ENCODE measurements around the gene COQ6.

Gene COQ6

DNA sequence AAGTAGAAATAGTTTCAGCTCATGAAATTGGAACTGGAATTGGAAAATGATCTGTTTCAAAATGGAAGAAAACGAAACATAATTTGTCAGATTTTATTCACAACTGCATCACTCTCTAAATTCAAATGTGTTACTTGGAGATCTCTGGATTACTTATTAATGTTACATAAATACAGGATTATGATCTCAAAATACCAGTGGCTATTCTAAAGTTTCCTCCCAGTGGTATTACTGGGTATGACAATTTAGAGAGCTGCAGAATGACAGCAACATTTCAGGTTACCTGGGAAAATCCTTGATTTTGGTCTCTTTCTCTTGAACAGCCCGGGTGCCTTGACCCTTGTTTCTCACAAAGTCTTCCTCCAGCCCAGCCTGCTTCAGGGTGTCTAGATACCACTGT lies 14.4 kb upstream of the COQ6 start:
- no peak for TF ChIP-seq ZFX (IDR thresholded peaks at IDR 0.05; ENCODE audit: borderline replicate concordance)
- TF ChIP-seq, protein P1, sequence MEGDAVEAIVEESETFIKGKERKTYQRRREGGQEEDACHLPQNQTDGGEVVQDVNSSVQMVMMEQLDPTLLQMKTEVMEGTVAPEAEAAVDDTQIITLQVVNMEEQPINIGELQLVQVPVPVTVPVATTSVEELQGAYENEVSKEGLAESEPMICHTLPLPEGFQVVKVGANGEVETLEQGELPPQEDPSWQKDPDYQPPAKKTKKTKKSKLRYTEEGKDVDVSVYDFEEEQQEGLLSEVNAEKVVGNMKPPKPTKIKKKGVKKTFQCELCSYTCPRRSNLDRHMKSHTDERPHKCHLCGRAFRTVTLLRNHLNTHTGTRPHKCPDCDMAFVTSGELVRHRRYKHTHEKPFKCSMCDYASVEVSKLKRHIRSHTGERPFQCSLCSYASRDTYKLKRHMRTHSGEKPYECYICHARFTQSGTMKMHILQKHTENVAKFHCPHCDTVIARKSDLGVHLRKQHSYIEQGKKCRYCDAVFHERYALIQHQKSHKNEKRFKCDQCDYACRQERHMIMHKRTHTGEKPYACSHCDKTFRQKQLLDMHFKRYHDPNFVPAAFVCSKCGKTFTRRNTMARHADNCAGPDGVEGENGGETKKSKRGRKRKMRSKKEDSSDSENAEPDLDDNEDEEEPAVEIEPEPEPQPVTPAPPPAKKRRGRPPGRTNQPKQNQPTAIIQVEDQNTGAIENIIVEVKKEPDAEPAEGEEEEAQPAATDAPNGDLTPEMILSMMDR (IDR thresholded peaks at IDR 0.05), result peak; percentile 43
- H3K27ac ChIP-seq, result no peak overlapping the region

DNA sequence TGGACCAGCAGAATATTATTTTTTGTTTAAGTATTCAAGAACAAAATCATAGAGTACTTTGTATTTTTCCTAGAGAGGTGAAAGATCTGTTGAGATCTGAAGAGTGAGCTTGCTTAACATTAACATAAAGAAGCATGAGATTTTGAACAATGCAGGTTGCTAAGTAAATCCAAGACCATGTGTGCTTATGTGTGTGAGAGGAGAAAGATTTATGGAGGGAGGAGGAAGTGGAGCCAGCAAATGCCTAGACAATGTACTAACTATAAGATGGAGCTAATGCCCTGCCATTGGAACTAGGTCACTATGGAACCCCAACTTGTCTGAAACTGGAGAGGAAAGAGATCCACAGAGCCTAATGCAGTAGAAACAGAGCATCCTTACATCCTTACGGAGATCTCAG lies 13.6 kb upstream of the COQ6 start:
- no peak overlapping the region for H3K27ac ChIP-seq
- TF ChIP-seq, protein P1 (IDR thresholded peaks at IDR 0.05), result no peak
- TF ChIP-seq ZFX (IDR thresholded peaks at IDR 0.05; ENCODE audit: borderline replicate concordance), result no peak

DNA sequence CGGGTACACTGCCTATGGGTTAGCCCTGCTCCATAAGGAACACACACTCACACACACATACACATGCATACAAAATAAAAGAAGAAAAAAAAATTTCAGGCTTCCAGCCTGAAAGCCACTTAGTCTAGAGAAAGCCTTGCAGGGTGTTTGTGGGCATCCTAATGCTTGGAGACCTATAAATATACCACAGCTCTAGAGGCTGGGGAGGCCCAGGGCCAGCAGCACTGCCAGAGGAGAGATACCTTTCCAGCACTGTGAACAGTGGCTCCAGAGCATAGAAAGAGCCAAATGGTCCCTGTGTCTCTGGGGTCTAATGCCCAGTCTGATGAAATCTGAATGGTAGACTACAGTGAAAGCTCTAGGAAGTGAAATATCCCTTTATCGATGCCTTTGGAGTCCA lies 13.1 kb upstream of the COQ6 start:
- no peak for TF ChIP-seq ZFX (IDR thresholded peaks at IDR 0.05; ENCODE audit: borderline replicate concordance)
- TF ChIP-seq, protein P1 (IDR thresholded peaks at IDR 0.05), result no peak

DNA sequence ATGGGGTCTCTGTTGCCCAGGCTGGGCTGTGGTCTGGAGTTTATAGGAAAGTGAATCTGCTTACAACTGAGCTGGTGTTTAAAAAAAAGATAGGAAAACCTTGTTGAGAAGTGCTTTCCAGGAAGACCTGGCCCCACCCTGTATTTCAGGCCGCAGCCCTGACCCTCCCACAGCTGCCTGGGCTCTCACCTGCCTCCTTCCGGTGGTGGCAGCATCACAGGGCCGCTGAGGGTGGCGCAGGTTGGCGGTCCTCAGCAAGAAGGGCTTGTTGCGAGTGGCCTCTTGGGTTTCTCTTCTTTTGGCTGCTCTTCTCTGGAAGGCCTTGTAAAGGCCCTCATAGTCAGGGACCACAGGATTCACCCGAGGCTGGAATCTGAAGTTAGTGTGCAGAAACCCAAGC lies 7.9 kb upstream of the COQ6 start:
- no peak overlapping the region for H3K27ac ChIP-seq
- TF ChIP-seq, protein P1 (IDR thresholded peaks at IDR 0.05), result no peak

More for the DNA sequence above, 13.1 kb upstream of the COQ6 start:
- no peak overlapping the region for H3K27ac ChIP-seq

DNA sequence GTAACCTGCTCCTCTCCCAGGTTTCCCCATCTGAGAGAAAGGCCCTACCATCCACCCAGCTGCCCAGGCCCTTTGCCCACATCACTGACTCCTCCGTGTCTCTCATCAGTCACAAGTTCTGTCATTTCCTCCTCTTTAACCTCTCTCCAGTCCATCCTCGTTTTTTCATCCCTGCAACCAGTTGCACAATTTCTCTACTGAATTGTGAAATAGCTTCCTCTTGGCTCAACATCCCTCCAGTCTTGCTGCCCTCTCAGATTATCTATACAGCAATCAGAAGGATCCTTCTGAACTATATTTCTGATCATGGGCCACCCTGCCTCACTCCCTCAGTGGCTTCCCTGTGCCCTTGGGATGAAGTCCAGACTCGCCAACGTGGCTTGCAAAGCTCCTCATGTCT lies 7.0 kb upstream of the COQ6 start:
- TF ChIP-seq ZFX (IDR thresholded peaks at IDR 0.05; ENCODE audit: borderline replicate concordance), result no peak
- TF ChIP-seq, protein P1 (IDR thresholded peaks at IDR 0.05), result no peak

DNA sequence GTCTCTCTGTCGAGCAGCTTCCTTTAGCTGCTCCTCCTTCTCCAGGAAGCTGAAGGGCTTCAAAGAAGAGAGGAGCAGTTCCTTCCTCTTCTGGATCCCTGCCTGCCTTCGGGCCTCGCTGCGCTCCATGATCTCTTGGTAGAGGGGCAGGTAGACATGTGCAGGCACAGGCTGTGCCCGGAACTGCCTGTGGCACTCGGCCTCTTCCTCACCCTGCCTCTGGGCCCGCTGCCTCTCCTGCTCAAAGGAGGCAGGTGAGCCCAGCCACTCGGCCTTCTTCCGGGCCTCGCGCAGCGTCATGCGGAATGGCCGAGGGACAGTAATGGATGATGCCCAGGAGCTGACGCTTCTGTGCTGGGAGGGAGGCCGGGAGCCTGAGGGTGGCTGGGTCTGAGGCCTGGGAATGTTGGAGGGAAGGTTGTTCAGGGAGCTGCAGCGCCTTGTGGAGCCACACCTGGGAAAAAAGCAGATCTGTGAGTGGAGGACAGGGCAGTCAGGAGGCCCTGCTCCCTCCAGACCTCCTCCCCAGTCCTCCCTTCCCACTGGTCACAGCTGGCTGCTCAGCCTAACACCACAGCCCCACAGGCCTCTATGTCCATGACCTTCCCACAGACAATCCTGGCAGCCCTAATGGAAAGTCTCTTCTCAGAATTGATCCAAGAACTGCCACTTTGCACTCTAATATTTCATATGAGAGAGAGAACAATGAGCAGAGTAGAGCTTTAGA lies 5.5 kb upstream of the COQ6 start:
- TF ChIP-seq, protein P1 (IDR thresholded peaks at IDR 0.05), result no peak
- no peak for TF ChIP-seq ZFX (IDR thresholded peaks at IDR 0.05; ENCODE audit: borderline replicate concordance)
- peak overlapping the region; percentile 93 for H3K27ac ChIP-seq

More for the DNA sequence above, 7.0 kb upstream of the COQ6 start:
- no peak overlapping the region for H3K27ac ChIP-seq

DNA sequence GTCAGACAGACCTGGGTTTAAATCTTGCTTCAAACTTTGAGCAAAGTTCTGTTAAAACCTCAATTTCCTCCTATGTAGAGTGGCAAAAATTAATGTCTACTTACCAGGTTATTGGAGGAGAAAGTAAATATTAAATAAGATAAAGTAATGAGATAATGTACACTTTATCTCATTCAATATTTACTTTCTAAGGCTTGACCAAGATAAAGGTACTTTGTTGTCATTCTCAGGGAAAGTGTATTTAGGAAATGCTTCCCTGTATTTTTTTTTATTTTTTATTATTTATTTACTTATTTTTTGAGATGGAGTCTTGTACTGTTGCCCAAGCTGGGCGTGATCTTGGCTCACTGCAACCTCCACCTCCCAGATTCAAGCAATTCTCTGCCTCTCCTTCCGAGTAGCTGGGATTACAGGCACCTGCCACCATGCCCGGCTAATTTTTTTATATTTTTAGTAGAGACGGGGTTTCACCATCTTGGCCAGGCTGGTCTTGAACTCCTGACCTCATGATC lies 4.9 kb upstream of the COQ6 start:
- H3K27ac ChIP-seq, result peak overlapping the region; percentile 93
- TF ChIP-seq ZFX (IDR thresholded peaks at IDR 0.05; ENCODE audit: borderline replicate concordance), result no peak

Measured in 22Rv1 (cell line).